K562 (cell line): Measurements from ENCODE around the gene COL4A5. TPM values are rescaled to one million over a fixed set of nuclear protein-coding genes. Genes with fewer than 3 reads are reported as not detected.

Experiments
- ATAC-seq: fragments of 200-7000 bp; cut with Tn5 transposase; 3 replicates; pipeline ENCODE4 v1.9.1; 2020; ENCODE audit warnings: moderate library complexity
- BruUV-seq: library from RNA; stranded (reverse); fragments of 400-500 nt; replicated peaks from 2 replicates; lab custom pipeline; 2021; lab: Mats Ljungman, UMichigan
- CTCF ChIA-PET: fragments of 300-600 bp; formaldehyde crosslinking; extraction: SDS; loops from one replicate; lab custom pipeline; 2021; ENCODE audit warnings: low intra/inter-chr PET ratio; lab: Yijun Ruan, JAX
- POLR2A ChIA-PET: fragments of 300-600, 350-650 bp; sonication (Branson Sonifier 250); formaldehyde crosslinking; extraction: SDS; loops from one replicate; lab custom pipeline; 2021; ENCODE audit warnings: antibody characterized with exemption, inconsistent platforms; lab: Yijun Ruan, JAX
- DNase-seq, 4 experiments: peaks; one replicate each; pipeline versions ENCODE4 v3.0.0 to v3.0.0-alpha.2; 2011 to 2018; ENCODE audit warnings: low spot score in 3 of 4, mixed read lengths in 3 of 4; ENCODE audit errors: extremely low read depth in 1 of 4
- FAIRE-seq: peaks from 2 replicates; lab custom pipeline; 2011; peaks lifted over from hg19 to GRCh38; lab: Jason Lieb, UNC
- H2AFZ ChIP-seq: 2 replicates; pipeline ENCODE4 v1.6.0; 2011; ENCODE audit warnings: low read depth, low read length, control low read depth, inconsistent platforms
- H3K27ac ChIP-seq: fragments of 200-600 bp; 3 replicates; pipeline ENCODE4 v1.8.0; 2011; ENCODE audit warnings: low read depth, mild to moderate bottlenecking, control low read depth, inconsistent platforms, low read length, moderate library complexity, mixed read lengths; ENCODE audit errors: extremely low read depth
- H3K27me3 ChIP-seq, 2 experiments: fragments of 300-600 bp in 1 of 2; 2 replicates in 1 of 2; 3 replicates in 1 of 2; pipeline versions ENCODE4 v1.6.0 to v1.8.0; 2011; ENCODE audit warnings: inconsistent platforms in 2 of 2, low read length in 2 of 2, mild to moderate bottlenecking in 1 of 2, mixed read lengths in 1 of 2, moderate library complexity in 1 of 2; ENCODE audit not compliant: control insufficient read depth in 2 of 2, insufficient read depth in 2 of 2
- H3K36me3 ChIP-seq: fragments of 300-600 bp; 3 replicates; pipeline ENCODE4 v1.8.0; 2011; ENCODE audit warnings: mild to moderate bottlenecking, low read length, inconsistent platforms; ENCODE audit not compliant: control insufficient read depth, insufficient read depth
- H3K4me1 ChIP-seq, 2 experiments: fragments of 200-600 bp in 1 of 2; replicated peaks in 1 of 2; 2 replicates in 1 of 2; 3 replicates in 1 of 2; pipeline versions ENCODE4 v1.5.1 to v1.8.0; 2011; ENCODE audit warnings: inconsistent platforms in 2 of 2, low read length in 2 of 2, mild to moderate bottlenecking in 1 of 2, mixed read lengths in 1 of 2, moderate library complexity in 1 of 2; ENCODE audit not compliant: control insufficient read depth in 2 of 2, insufficient read depth in 2 of 2
- H3K4me2 ChIP-seq: 2 replicates; pipeline ENCODE4 v1.6.1; 2011; ENCODE audit warnings: low read length, control low read depth, inconsistent platforms, mixed read lengths; ENCODE audit not compliant: insufficient read depth
- H3K4me3 ChIP-seq: fragments of 200-600 bp; sonication (generic), shearing (Covaris generic); 2 replicates; pipeline ENCODE4 v1.5.1; 2016; ENCODE audit warnings: control low read depth, inconsistent platforms
- H3K79me2 ChIP-seq: fragments of 200-600 bp; 3 replicates; pipeline ENCODE4 v1.8.0; 2011; ENCODE audit warnings: low read length, inconsistent platforms; ENCODE audit not compliant: control insufficient read depth, insufficient read depth
- H3K9ac ChIP-seq, 2 experiments: 2 replicates each; pipeline versions ENCODE4 v1.6.0 to v1.6.1; 2011; ENCODE audit warnings: low read depth in 2 of 2, low read length in 2 of 2, control low read depth in 1 of 2, inconsistent platforms in 1 of 2, mild to moderate bottlenecking in 1 of 2, mixed read lengths in 1 of 2; ENCODE audit not compliant: insufficient read depth in 1 of 2
- H3K9me1 ChIP-seq: one replicate; pipeline ENCODE4 v1.6.0; 2011; ENCODE audit warnings: inconsistent platforms, mild to moderate bottlenecking, low read length, moderate library complexity; ENCODE audit not compliant: control insufficient read depth, insufficient read depth
- H3K9me3 ChIP-seq: replicated peaks from 2 replicates; pipeline ENCODE4 v1.5.1; 2011; ENCODE audit warnings: low read depth, low read length, inconsistent platforms; ENCODE audit not compliant: control insufficient read depth, insufficient read depth
- H4K20me1 ChIP-seq: replicated peaks from 2 replicates; pipeline ENCODE4 v1.6.1; 2011; ENCODE audit warnings: low read length, inconsistent platforms, mixed read lengths; ENCODE audit not compliant: control insufficient read depth, insufficient read depth
- KDM4B ChIP-seq, 2 experiments: fragments of 450-650 bp in 1 of 2; sonication (generic) in 1 of 2; IDR thresholded peaks; 2 replicates each; pipeline ENCODE4 v1.6.1; 2016 to 2017; ENCODE audit warnings: borderline replicate concordance in 2 of 2, antibody characterized with exemption in 1 of 2, low read depth in 1 of 2, mild to moderate bottlenecking in 1 of 2
- VEZF1 ChIP-seq: fragments of 200-800 bp; sonication (Bioruptor generic); IDR thresholded peaks from 2 replicates; pipeline ENCODE4 v1.6.1; 2017; ENCODE audit warnings: missing genetic modification characterization, missing compliant biosample characterization
- ZNF184 ChIP-seq: sonication (generic); formaldehyde crosslinking; IDR thresholded peaks from 2 replicates; pipeline ENCODE4 v1.5.0; 2020; ENCODE audit warnings: missing genetic modification reagents
- WGBS: fragments of 100-300 bp; shearing (Covaris generic); methylation state at CpG from one replicate; pipeline ENCODE4 v1.1.6; 2016; ENCODE audit warnings: low coverage, mixed read lengths; ENCODE audit not compliant: insufficient coverage; ENCODE audit errors: missing lambda C conversion rate; 5-methylcytosine and 5-hydroxymethylcytosine counted together
- in situ Hi-C: fragments of 300-500 bp; cut with MboI; formaldehyde crosslinking; loops from 4 replicates; pipeline ENCODE4 v1.15.0; 2018; ENCODE audit warnings: inconsistent platforms, mixed read lengths
- intact Hi-C: fragments of 100-400 bp; cut with micrococcal nuclease; formaldehyde crosslinking; loops from 2 replicates; pipeline ENCODE4 v1.14.2; 2022
- polyA plus RNA-seq, 8 experiments: library from polyadenylated mRNA; depleted of rRNA in 4 of 8; stranded (reverse) in 5 of 8; unstranded in 3 of 8; fragments of >200 nt; fragmentation: Nextera tagmentation in 2 of 8; fragmentation: Illumina TruSeq in 1 of 8; extraction: Ambion mirVana in 2 of 8; extraction: Trizol in 1 of 8; gene quantifications; 2 replicates each; pipeline versions ENCODE4 v1.2.1 to v1.2.3, GENCODE V29; 2011 to 2014; ENCODE audit warnings: inconsistent platforms in 1 of 8, missing spikeins in 1 of 8
- total RNA-seq, 7 experiments: library from RNA; depleted of rRNA in 6 of 7; stranded (reverse); fragments of >200 nt in 6 of 7; fragmentation: Illumina TruSeq in 2 of 7; extraction: Trizol in 2 of 7; gene quantifications; 2 replicates each; pipeline versions ENCODE4 v1.2.1 to v1.2.3, GENCODE V29; 2011 to 2021; ENCODE audit warnings: low replicate concordance in 1 of 7

The COL4A5 gene
- total and polyA plus RNA-seq, 9 of the 15 experiments (the other 6 are each of a cell fraction or from before 2014, with no cell fraction given) = 0.66 to 2.5 (median 1.8) TPM

GRCh38 chrX:108736509-108737479 lies 297.2 kb downstream of the COL4A5 start, which contains the start of gene IRS4:
TSS of gene IRS4 (minus strand) at chrX:108736563.
- H2AFZ ChIP-seq = no peak within 1 kb of the TSS
- H4K20me1 ChIP-seq = no peaks in the 10 kb centered on the region
- H3K27ac ChIP-seq = no peak within 1 kb of the TSS
- H3K4me1 ChIP-seq = peaks cover 0 to 13% of the 10 kb centered on the region in 2 experiments; a peak in 2 of 5 replicates
- H3K27me3 ChIP-seq = peaks cover 0 to 19% of the 10 kb centered on the region in 2 experiments; a peak in 2 of 5 replicates
- 10% methylated on average over 22 of the region's 62 CpGs for WGBS
- H3K9me3 ChIP-seq = no peaks in the 10 kb centered on the region
- intact Hi-C loops = no loop called here
- H3K36me3 ChIP-seq = no peaks in the 10 kb centered on the region
- POLR2A ChIA-PET = no interaction called here
- H3K4me3 ChIP-seq = no peak within 1 kb of the TSS
- TF ChIP-seq ZNF184 (CRISPR knock-in tag) (no peak), VEZF1 (CRISPR knock-in tag) (no peak), KDM4B (IDR thresholded peaks at IDR 0.05; ENCODE audit: borderline replicate concordance in 2 of 2, low read depth in 1 of 2) (no peak)
- H3K79me2 ChIP-seq = no peaks in the 10 kb centered on the region
- no peaks in the 10 kb centered on the region for H3K9me1 ChIP-seq
- H3K4me2 ChIP-seq = no peak within 1 kb of the TSS
- FAIRE-seq = no peak
- no peak within 1 kb of the TSS for H3K9ac ChIP-seq
- no peak for ATAC-seq
- no peak for DNase-seq
- no TSS peak for BruUV-seq
- CTCF ChIA-PET = no interaction called here
- in situ Hi-C loops = no loop called here
